ENCODE measurements around the gene HMGXB4. TPM values are rescaled to one million over a fixed set of nuclear protein-coding genes. Genes with fewer than 3 reads are reported as not detected.
A peak's percentile ranks its signal among the peaks of the same experiment; 100 is the strongest.

Gene HMGXB4
- total RNA-seq, 4 donors from 2014 or later = 25.0 to 45.9 (median 29.2) TPM

DNA sequence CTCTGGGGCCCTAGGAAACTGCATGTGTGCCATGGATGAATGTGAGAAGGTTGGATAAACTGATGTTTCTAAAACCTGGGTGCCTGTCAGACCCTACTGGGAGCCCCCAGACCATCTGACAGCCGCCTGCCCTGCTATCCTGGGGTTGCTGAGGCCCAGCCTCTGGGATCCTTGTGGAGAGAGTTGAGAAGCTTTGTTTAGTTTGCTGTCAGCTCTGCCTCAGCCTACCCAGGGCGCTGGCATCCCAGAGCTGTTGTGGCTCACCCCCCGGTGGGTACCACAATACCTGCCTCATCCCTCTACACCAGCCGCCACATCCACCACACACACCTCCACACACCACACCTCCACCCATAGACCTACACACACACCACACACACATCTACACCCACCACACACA lies 85.1 kb downstream of the HMGXB4 start:
- Histone ChIP-seq H3K27ac (no peak overlapping the region), H3K27me3 (no peaks in the 10 kb centered on the region), H3K36me3 (peaks cover 0 to 82% (median 0%) of the 10 kb centered on the region in 3 donors), H3K4me1 (no peaks in the 10 kb centered on the region), H3K4me3 (no peak overlapping the region), H3K9me3 (no peaks in the 10 kb centered on the region)
- DNase-seq = no peak
- TF ChIP-seq, protein P1, sequence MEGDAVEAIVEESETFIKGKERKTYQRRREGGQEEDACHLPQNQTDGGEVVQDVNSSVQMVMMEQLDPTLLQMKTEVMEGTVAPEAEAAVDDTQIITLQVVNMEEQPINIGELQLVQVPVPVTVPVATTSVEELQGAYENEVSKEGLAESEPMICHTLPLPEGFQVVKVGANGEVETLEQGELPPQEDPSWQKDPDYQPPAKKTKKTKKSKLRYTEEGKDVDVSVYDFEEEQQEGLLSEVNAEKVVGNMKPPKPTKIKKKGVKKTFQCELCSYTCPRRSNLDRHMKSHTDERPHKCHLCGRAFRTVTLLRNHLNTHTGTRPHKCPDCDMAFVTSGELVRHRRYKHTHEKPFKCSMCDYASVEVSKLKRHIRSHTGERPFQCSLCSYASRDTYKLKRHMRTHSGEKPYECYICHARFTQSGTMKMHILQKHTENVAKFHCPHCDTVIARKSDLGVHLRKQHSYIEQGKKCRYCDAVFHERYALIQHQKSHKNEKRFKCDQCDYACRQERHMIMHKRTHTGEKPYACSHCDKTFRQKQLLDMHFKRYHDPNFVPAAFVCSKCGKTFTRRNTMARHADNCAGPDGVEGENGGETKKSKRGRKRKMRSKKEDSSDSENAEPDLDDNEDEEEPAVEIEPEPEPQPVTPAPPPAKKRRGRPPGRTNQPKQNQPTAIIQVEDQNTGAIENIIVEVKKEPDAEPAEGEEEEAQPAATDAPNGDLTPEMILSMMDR (IDR thresholded peaks at IDR 0.05) = no peak
- TF ChIP-seq POLR2A (IDR thresholded peaks at IDR 0.05) = no peak

DNA sequence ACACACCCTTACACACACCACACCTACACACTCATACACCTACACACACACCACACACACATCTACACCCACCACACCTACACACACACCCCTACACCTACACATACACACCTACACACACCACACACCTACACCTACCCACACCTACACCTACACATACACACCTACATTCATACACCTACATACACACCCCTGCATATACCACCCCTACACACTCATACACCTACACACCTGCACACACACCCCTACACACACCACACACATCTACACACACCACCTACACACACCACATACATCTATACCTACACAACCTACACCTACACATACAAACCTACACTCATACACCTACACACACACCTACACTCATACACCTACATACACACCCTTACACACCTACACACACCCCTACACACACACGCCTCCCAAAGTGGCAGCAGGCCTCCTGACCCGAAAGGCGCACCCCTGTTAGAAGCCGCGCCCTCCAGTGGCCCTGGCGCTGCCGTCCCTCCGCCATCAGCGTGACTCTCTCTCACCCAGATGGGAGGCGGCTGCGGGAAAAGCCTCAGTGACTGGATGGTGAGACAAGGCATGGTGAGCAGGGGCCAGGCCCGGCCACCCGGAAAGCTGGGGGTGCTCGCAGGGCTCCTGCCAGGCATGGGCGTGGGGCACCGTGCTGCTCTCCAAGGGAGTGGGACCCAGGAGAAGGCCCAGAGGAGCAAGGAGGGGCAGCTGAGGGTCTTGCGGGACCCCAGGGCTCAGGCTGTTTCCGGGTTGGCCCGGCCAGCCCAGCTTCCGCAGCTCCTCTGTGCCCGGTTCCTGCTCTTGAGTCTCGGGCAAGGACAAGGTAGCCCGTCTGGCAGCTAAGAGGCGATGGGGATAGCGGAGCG lies 86.6 kb downstream of the HMGXB4 start:
- Histone ChIP-seq H3K27ac (no peak overlapping the region), H3K27me3 (no peaks in the 10 kb centered on the region), H3K4me1 (no peaks in the 10 kb centered on the region), H3K9me3 (no peaks in the 10 kb centered on the region), H3K36me3 (peaks cover 0 to 74% (median 0%) of the 10 kb centered on the region in 3 donors), H3K4me3 (no peak overlapping the region)
- TF ChIP-seq, protein P1 (IDR thresholded peaks at IDR 0.05) = no peak
- DNase-seq = no peak

DNA sequence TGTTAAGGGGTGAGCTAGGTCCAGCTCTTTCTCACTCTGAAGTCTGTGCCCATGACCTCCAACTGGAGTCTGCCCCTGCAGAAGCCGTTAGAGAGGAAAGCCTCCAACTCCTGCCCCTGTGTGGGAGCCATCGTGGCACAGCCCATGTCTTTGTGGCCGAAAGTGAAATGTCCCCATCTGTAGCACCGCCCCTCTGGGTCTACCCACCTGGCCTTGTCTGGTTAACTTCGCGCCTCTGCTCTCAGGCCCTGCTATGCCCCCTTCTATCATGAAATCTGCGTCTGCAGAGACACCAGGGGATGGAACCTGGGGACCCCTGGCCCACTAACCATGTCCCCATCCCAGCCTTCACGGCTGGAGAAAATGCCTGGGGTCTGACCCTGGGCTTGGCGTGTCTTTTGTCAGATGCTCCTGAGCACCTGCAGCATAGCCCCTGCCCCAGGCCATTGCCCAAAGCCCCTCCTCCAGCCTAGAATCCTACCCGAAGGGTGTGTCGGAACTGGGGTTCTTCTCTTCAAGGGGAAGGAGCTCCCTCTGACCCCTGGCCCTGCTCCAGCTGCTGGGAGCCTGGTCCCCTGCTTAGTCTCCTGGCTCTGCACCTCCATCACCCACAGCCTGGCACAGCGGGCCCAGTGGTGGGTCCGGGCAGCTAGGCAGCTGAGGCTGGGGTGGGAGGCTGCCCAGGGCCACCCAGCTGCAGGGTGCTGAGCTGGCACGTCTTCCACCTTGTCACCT lies 87.8 kb downstream of the HMGXB4 start:
- Histone ChIP-seq H3K27ac (peak overlapping the region in 1 of 4 donors; percentile 36), H3K4me3 (no peak overlapping the region), H3K36me3 (peaks cover 0 to 64% (median 0%) of the 10 kb centered on the region in 3 donors), H3K27me3 (no peaks in the 10 kb centered on the region), H3K9me3 (no peaks in the 10 kb centered on the region), H3K4me1 (peaks cover 0 to 11% (median 0%) of the 10 kb centered on the region in 4 donors)
- no peak for TF ChIP-seq POLR2A (IDR thresholded peaks at IDR 0.05)
- TF ChIP-seq, protein P1 (IDR thresholded peaks at IDR 0.05) = no peak
- peak in 1 of 3 donors; percentile 50 for DNase-seq

Small RNA genes within 50 kb of the gene (small RNA-seq; reads per million reads assigned to genes)
- gene MIR3909 (0.41 to 0.89 reads per million in 2 donors), gene MIR6069 (0 reads per million in 2 donors), gene RNU7-167P (0 reads per million in 2 donors)

Other genes starting within 250 kb of the HMGXB4 start
- 100 to 1,000 TPM in 2 of 4 donors, 10 to 100 TPM in 2; 26.4 to 187 (median 115) TPM for gene ISX, start 191.3 kb upstream of the HMGXB4 start, total RNA-seq
- gene TOM1, start 42.4 kb downstream of the HMGXB4 start, total RNA-seq = 100 to 1,000 TPM in 3 of 4 donors, 10 to 100 TPM in 1; 96.6 to 175 (median 129) TPM
- gene HMOX1, start 123.6 kb downstream of the HMGXB4 start, total RNA-seq = 10 to 100 TPM; 27.2 to 64.5 (median 46.7) TPM
- 100 to 1,000 TPM in 1 of 4 donors, 10 to 100 TPM in 3; 16.5 to 102 (median 21.5) TPM for gene MCM5, start 142.6 kb downstream of the HMGXB4 start, total RNA-seq

Measured in Peyer's patch (tissue), 4 donors.